Measurements from ENCODE around the gene DPM1. TPM values are rescaled to one million over a fixed set of nuclear protein-coding genes. Genes with fewer than 3 reads are reported as not detected.

The DPM1 gene
- total RNA-seq, 1 donor from 2014 or later = 64.8 TPM

- no peak for DNase-seq (ENCODE audit: low read depth, low spot score)
These were observed 58.1 kb downstream of the DPM1 start for GRCh38 chr20:50900261-50900660.

- no peak for DNase-seq (ENCODE audit: low read depth, low spot score)
These were observed 59.9 kb downstream of the DPM1 start for GRCh38 chr20:50898475-50898874.

GRCh38 chr20:50895111-50895830 lies 63.1 kb downstream of the DPM1 start:
- no peak for DNase-seq (ENCODE audit: low read depth, low spot score)

GRCh38 chr20:50893620-50894019 lies 64.7 kb downstream of the DPM1 start:
- DNase-seq (ENCODE audit: low read depth, low spot score) = no peak

- no peak for DNase-seq (ENCODE audit: low read depth, low spot score)
These were observed 65.9 kb downstream of the DPM1 start for GRCh38 chr20:50892394-50892793.

- no peak for DNase-seq (ENCODE audit: low read depth, low spot score)
These were observed 67.2 kb downstream of the DPM1 start for GRCh38 chr20:50891138-50891537.

GRCh38 chr20:50887576-50887975 lies 70.8 kb downstream of the DPM1 start:
- no peak for DNase-seq (ENCODE audit: low read depth, low spot score)

GRCh38 chr20:50886184-50886790 lies 72.0 kb downstream of the DPM1 start:
- no peak for DNase-seq (ENCODE audit: low read depth, low spot score)

GRCh38 chr20:50885781-50886180 lies 72.6 kb downstream of the DPM1 start:
- no peak for DNase-seq (ENCODE audit: low read depth, low spot score)

- no peak for DNase-seq (ENCODE audit: low read depth, low spot score)
These were observed 73.3 kb downstream of the DPM1 start for GRCh38 chr20:50885068-50885467.

Other genes with a start within 250 kb of the DPM1 start
- 0.13 and 0.14 TPM in 2 replicates for gene PARD6B, start 227.0 kb downstream of the DPM1 start, total RNA-seq
- gene BCAS4, start 163.5 kb downstream of the DPM1 start, total RNA-seq = 1.6 and 2.5 TPM in 2 replicates
- 29.3 and 30.8 TPM in 2 replicates for gene ADNP, start 27.1 kb downstream of the DPM1 start, total RNA-seq
- 8.7 and 9.5 TPM in 2 replicates for gene MOCS3, start 286 bp upstream of the DPM1 start, total RNA-seq
- 0.40 and 1.3 TPM in 2 replicates for gene KCNG1, start 64.6 kb upstream of the DPM1 start, total RNA-seq

All from pulmonary artery endothelial cell (primary cell).